ENCODE results near the gene FRMPD4.

Gene FRMPD4

GRCh38 chrX:12563121-12563520 is 424.8 kb downstream of the FRMPD4 start:
- DNase-seq = no peak

DNA sequence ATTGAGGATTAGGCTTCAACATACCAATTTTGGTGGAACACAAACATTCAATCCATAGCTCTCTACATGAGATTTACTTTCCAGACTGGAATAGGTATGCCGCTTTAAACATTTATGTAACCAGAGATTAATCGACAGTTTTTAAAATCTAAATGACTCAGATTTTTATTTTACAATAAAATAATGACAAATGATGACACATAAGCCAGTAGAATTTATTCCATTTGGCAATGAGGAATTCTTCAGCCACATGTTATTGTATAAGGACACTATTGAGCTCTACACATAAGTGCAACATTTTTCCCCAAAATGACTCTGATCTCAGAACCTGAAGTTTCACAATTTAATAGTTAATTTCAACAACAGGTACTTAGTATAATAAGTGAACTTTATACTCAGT is 425.9 kb downstream of the FRMPD4 start:
- no peak for DNase-seq

DNA sequence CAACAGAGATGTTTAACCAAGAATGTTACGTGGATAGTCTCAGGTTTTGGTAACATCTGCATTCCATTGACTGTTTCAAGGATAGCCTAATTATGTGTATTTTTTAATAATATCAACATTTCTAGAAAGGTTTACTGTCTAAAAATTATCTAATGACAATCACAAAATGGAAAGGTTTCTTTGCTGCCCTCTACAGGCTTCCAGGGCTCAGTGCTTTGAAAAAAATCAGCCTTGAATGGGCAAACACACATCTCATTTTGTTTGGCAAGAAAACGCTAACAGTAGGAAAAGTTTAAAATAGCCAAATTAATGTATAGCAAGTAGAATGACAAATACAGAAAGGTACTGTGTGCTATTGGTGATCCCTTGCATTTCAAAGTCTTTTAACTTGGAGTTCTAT is 429.6 kb downstream of the FRMPD4 start:
- no peak for DNase-seq

DNA sequence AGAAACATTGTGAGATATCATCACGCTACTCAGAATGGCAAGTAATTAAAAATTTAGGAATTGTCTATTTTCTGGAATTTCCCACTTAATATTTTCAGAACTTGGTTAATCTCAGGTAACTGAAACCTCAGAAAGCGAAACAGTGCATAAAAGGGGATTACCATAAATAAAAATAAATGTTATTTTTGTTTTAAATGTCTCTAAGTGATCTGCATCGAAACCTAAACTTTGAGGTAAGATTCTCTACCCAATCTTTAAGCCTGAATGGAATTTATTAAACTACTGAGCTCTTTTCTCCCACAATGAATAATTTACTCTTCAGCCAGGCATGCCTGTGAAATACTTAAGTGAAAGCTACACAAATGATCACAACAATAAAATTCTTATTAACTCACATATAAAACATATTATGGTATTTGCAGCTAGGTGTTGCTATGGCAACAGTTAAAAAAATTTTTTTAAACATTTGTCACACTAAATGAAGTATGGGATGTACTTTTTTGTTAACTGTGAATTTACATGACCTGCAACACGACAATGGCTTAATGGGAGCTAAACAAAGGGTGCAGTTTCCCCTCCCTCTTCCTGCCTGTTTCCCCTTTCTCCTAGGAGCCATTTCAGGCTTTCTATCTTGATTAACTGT is 432.7 kb downstream of the FRMPD4 start:
- no peak for DNase-seq

GRCh38 chrX:12579311-12579710 is 441.0 kb downstream of the FRMPD4 start:
- DNase-seq = no peak

DNA sequence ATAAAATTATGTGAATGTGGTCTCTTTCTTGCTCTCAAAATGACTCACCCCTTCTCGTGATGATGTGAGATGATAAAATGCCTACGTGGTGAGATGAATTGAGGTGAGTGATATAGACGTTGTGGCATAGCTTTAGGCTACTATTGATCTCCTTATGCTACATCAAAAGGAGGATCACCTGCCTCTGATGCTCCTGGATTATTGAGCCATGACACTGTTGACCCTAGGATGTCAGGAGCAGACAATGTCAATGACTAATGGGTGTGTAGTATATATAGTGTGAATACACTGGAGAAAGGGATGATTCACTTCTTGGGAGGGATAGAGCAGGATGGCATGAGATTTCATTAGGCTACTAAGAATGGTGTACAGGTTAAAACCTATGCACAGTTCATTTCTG is 442.3 kb downstream of the FRMPD4 start:
- DNase-seq = no peak

DNA sequence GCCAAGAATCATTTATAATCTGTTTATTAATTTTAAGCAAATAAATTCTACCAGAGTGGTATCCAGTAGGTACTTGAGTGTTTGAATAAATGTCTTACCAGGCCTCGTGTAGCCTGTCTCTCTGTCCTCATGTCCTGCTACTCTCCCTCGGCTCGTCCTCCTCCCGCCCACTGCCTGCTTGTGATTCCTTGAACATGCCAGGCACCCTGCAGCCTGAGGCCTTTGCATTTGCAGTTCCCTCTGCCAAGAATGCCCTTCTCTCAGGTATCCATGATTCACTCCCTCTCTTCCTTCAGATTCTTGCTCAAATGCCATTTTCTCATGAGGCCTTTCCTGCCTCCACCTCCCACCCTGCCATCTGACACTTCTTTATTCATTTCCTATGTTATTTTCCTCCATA is 443.3 kb downstream of the FRMPD4 start:
- DNase-seq = no peak

DNA sequence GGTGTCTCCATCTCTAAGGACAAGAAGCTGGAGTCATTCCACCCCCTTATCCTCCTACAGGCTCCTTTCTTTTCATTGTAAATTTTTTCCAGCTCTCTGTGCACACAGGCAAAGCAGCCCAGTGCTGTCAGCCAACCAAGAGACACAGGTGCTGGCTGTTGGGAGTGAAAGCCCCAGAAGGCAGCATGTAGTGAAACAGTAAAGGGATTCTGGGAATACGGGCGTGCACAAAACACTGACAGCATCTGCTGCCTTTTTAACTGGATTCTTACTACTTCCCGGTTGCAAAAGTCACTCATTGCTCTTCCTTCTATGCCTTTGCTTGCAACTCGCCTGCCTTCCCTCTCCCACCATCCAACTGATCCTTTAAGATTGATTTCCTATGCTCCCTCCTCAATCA is 444.4 kb downstream of the FRMPD4 start:
- no peak for DNase-seq

GRCh38 chrX:12583543-12583942 is 445.3 kb downstream of the FRMPD4 start:
- DNase-seq = no peak

DNA sequence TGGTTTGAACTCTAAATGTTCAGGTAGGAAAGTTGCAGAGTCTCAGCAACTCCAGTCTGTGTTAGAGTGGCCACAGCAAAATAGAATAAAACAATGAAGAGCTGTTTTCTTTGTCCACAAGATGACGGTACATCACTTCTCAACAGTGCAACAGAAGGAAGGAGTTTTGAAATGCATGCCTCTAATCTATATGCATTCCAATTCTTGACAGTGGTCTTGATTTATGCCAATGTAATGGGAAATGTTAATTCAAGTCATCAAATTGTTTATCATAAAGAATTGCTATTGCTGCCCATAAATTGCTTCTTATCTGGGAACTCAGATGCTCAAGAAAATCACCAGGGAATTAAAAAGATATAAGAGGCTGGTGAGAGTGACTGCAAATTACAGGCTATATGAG is 457.4 kb downstream of the FRMPD4 start:
- DNase-seq = no peak

GRCh38 chrX:12610079-12610478 is 471.8 kb downstream of the FRMPD4 start:
- no peak for DNase-seq

- no peak for DNase-seq
Observed at GRCh38 chrX:12611471-12611870, 473.2 kb downstream of the FRMPD4 start.

DNA sequence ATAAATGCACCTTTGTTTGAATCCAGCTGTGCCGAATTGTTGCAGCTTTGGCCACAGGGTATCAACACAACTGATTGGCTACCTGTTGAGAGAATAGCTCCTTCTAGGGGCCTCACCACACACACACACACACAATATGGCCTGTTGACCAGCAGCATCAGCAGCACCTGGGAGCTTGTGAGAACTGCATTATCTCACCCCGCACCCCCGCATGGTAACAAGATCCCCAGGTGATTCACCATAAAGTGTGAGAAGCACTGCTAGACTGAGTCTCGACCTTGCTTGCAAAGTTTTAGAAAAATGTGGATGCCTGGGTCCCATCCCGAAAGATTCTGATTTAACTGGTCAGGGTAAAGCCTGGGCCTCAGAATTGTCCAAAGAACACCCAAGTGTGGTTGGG is 476.0 kb downstream of the FRMPD4 start:
- no peak for DNase-seq

GRCh38 chrX:12615061-12615460 is 476.8 kb downstream of the FRMPD4 start:
- no peak for DNase-seq

- DNase-seq = no peak
Observed at GRCh38 chrX:12617241-12617640, 479.0 kb downstream of the FRMPD4 start.

GRCh38 chrX:12647230-12647629 is 509.0 kb downstream of the FRMPD4 start:
- no peak for DNase-seq

- no peak for DNase-seq
Observed at GRCh38 chrX:12648995-12649394, 510.7 kb downstream of the FRMPD4 start.

DNA sequence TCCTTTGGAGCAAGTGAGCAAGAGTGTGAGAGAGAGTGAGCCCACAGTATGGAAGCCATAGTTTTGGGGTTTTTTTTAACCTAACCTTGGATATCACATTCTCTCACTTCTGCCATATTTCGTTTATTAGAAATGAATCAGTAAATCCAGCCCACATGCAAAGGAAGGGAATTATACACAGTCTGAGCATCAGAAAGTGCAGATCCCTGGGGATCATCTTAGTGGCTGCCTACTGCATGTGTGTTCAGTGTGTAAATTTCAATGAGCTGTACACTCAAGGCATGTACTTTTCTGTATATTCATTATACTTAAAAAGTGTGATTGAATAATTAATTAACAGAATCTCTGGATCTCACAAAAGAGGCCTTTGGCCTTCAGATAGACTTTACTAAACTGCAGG is 519.2 kb downstream of the FRMPD4 start:
- DNase-seq = no peak

- no peak for DNase-seq
Observed at GRCh38 chrX:12657881-12658280, 519.6 kb downstream of the FRMPD4 start.

DNA sequence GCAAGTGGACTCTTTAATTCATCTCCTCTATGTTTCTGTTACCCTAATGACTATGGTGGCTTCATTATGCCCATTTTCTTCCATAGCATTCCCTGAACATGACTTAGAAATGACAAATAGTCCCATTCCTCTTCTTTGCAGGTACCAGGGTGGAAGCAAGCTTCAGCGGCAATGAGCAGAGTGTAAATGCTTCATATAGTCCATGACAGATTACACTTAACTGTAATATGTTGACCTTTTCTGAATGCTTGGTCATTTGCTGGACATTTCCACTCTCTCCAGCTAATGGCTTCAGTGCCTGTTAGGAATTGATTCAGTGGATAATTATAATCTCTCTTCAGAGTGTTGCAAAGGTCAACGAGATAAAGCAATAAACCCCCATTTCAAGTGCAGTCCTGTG is 523.2 kb downstream of the FRMPD4 start:
- no peak for DNase-seq

DNA sequence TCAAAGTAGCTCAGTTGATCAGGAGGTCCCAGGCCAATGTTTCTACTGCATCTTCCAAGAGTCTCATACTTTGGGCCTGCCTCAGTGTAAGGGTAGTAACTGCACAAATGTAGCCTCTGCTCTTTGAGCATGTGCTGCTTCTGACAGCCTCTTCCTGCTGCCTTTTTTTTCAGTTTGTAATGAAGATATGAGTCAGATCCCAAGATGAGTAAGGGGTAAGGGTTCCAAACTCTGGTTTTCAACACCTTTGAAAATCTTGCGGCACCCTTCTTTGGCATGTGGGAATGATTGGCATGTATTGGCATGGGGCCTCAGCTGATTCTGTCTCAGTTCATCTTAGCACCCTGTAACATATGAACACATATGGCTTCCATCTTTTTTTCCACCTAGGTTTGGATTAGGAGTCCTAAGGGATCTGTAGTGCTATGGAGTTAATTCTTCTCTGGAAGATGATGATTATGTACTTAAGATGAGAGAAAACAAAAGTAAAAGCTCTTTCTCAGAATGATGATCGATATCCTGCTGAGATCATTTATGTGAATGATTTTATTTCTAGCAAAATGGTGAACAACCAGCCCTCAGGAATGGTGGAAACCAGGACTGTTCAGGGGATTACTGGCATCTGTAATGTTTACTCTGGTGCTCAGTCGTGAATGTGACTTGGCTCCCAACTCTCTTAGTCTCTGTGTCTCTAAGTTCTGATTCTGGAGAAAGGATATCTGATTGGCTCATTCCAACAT is 534.3 kb downstream of the FRMPD4 start:
- no peak for DNase-seq

GRCh38 chrX:12673487-12673886 is 535.2 kb downstream of the FRMPD4 start:
- no peak for DNase-seq

DNA sequence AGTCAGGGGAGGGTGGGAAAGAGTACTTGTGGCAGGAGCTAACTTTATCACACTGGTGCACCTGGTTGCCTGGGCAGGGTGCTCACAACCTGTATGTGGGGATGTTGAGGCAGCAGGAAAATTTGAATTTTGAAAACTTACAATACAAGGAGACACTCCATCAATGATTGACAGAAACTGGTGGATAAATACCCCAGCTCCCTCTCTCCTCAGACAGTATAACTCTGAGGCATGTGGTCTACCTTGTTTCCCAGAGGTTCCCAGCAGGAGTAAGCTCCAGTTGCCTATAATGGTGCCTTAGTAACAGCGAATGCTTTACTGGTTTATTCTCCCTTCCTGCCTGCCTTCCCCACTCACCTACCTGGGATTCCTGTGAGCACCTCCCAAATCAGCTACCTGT is 541.2 kb downstream of the FRMPD4 start:
- no peak for DNase-seq

DNA sequence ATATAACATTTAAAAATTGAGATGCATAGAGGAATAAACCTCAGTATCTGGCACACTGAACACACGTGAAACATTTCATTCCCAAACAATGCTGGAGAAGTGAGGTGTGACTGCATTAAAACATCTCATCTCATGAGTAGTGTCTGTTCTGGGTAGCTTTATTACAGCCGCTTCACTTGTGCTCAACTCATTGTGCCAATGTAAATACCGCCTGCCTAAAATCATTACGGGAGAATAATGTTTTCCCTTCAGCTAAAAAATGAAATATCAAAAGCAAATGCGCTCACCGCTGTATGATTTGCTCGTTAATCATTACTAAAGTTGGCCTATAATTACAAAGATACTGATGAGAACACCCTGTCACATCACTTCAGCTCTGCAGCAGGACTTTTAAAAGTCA is 542.8 kb downstream of the FRMPD4 start:
- no peak for DNase-seq

DNA sequence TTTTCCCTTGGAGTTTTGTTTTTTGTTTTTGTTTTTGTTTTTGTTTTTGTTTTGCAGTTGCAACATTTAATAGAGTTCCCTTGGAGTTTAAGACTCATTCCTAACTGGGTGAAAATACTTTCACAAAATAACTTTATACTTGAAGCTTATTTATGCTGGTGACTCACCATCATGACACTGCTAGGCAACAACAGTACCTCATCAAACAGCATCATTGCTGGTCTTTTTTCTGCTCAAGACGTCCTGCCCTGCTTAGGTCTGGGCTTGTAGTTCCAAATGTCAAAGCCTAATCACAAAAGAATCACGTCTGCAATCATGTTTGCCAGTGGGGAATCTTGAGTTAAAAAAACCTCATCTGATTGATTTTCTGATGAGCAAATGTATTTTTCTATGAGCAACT is 547.3 kb downstream of the FRMPD4 start:
- DNase-seq = no peak

Measured in GOT3 (cell line).